Activated B cell treated with CpG ODN at 0.5 μM for 24 hours (primary cell): ENCODE measurements around the gene UBXN7. TPM values are rescaled to one million over a fixed set of nuclear protein-coding genes. Genes with fewer than 3 reads are reported as not detected.

ENCODE experiments used
- ATAC-seq: fragments of 200-7000 bp; cut with Tn5 transposase; one replicate; pipeline ENCODE4 v1.10.0; 2021; ENCODE audit warnings: low read depth, mild to moderate bottlenecking, moderate library complexity
- CTCF ChIA-PET: fragments of 350-600 bp; sonication (Branson Sonifier 250); formaldehyde crosslinking; loops from one replicate; lab custom pipeline; 2021; ENCODE audit warnings: antibody characterized with exemption; lab: Charles Lee
- POLR2A ChIA-PET: fragments of 350-600 bp; sonication (Branson Sonifier 250); formaldehyde crosslinking; loops from one replicate; lab custom pipeline; 2021; ENCODE audit warnings: antibody characterized with exemption; lab: Charles Lee
- DNase-seq: peaks from one replicate; pipeline ENCODE4 v3.0.0; 2022
- H3K27ac Mint-ChIP-seq: one replicate; pipeline ENCODE4 v1.8.0; 2020; ENCODE audit warnings: mixed read lengths
- H3K27me3 Mint-ChIP-seq: one replicate; pipeline ENCODE4 v1.8.0; 2021; ENCODE audit warnings: mixed read lengths
- H3K36me3 Mint-ChIP-seq: one replicate; pipeline ENCODE4 v1.8.0; 2021; ENCODE audit warnings: low read depth, mixed read lengths
- H3K4me1 Mint-ChIP-seq: one replicate; pipeline ENCODE4 v1.8.0; 2021; ENCODE audit warnings: mixed read lengths
- H3K4me3 Mint-ChIP-seq: one replicate; pipeline ENCODE4 v1.8.0; 2020; ENCODE audit warnings: mild to moderate bottlenecking, mixed read lengths
- H3K9me3 Mint-ChIP-seq: one replicate; pipeline ENCODE4 v1.8.0; 2020; ENCODE audit warnings: mixed read lengths
- CTCF ChIP-seq: fragments of 200-600 bp; IDR thresholded peaks from one replicate; pipeline ENCODE4 v1.8.0; 2022; ENCODE audit warnings: antibody characterized with exemption, mild to moderate bottlenecking
- intact Hi-C: fragments of 100-400 bp; cut with micrococcal nuclease; formaldehyde crosslinking; loops from one replicate; pipeline ENCODE4 v1.15.1; 2024
- total RNA-seq: library from RNA; stranded (reverse); gene quantifications from 2 replicates; pipeline ENCODE4 v1.2.3, GENCODE V29; 2022

Gene UBXN7
- total RNA-seq, 1 donor from 2014 or later: 66.5 TPM

GRCh38 chr3:196357905-196358304, 74.3 kb downstream of the UBXN7 start:
- Mint-ChIP-seq H3K4me1 (no peaks in the 10 kb centered on the region), H3K27ac (no peak overlapping the region), H3K36me3 (peaks cover 89% of the 10 kb centered on the region), H3K4me3 (no peak overlapping the region), H3K9me3 (no peaks in the 10 kb centered on the region), H3K27me3 (no peaks in the 10 kb centered on the region)
- intact Hi-C loops: no loop called here
- ATAC-seq (no peak), DNase-seq (no peak)
- POLR2A ChIA-PET: no interaction called here
- TF ChIP-seq CTCF: no peak
- CTCF ChIA-PET: no interaction called here

DNA sequence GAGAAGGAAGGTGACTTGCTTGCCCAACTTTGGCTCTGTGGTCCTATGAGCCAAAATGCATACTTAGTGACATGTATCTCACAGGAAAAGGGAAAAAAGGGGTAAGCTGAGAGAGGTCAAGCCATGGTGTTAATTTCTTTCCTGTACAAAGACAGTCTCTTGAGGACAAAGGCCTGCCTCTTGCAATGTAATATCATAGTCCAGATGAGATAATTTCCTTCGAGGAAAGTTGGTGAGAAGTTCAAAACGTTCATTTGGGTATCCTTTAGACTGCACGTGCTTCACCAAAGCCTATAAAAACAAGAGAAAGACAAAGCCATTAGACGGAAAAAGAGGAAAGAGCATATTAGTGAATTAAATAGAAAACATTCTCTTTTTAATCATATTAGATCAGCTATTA, 75.7 kb downstream of the UBXN7 start:
- Mint-ChIP-seq H3K9me3 (no peaks in the 10 kb centered on the region), H3K27me3 (no peaks in the 10 kb centered on the region), H3K4me1 (no peaks in the 10 kb centered on the region), H3K27ac (no peak overlapping the region), H3K4me3 (no peak overlapping the region), H3K36me3 (peaks cover 81% of the 10 kb centered on the region)
- TF ChIP-seq CTCF: no peak
- ChIA-PET POLR2A (no interaction called here), CTCF (no interaction called here)
- no peak for ATAC-seq
- intact Hi-C loops: no loop called here
- DNase-seq: no peak

DNA sequence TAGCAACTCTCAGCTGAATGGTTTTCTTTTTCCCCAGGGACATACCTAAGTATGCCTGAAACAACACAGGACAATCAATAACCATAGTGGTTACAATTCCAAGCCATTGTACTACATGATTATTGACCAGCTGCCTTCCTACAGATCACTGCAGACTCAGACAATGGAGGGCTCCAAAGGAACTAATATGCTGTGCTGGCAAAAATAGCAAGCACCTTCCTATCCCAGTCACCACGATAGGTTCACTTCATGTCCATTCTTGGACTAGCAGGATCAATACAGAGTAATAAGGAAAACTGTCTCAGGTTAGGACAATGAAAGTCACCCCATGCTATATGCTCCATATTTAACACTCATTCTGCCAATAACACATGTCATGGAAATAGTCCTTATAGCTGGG, 76.6 kb downstream of the UBXN7 start:
- ATAC-seq: no peak
- no peak for TF ChIP-seq CTCF
- Mint-ChIP-seq H3K9me3 (no peaks in the 10 kb centered on the region), H3K4me3 (no peak overlapping the region), H3K27ac (no peak overlapping the region), H3K27me3 (no peaks in the 10 kb centered on the region), H3K36me3 (peaks cover 72% of the 10 kb centered on the region), H3K4me1 (no peaks in the 10 kb centered on the region)
- ChIA-PET CTCF (no interaction called here), POLR2A (no interaction called here)
- no peak for DNase-seq
- intact Hi-C loops: no loop called here

DNA sequence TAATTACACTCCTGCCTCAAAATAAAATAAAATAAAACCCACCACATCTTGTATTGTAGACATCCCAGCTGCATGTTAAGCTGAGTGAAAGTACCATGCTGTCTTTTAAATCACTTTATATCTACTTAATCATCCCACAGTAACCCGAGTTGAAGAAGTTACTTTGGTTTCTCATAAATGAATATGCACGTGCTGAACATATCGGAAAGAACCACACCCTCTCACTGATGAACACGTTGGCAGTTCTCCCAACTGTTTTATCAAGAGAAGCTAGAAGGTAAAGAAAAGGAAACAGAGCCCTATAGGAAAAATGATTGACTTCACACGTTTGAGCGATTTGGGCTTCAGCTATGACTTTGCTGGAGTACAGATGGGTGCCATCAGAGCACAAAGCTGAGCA, 78.1 kb downstream of the UBXN7 start:
- ATAC-seq: no peak
- TF ChIP-seq CTCF: no peak
- DNase-seq: no peak
- no peaks in the 10 kb centered on the region for H3K9me3 Mint-ChIP-seq
- H3K27me3 Mint-ChIP-seq: no peaks in the 10 kb centered on the region
- no peak overlapping the region for H3K4me3 Mint-ChIP-seq
- no peak overlapping the region for H3K27ac Mint-ChIP-seq
- ChIA-PET CTCF (interaction anchor here (1.3 kb wide), 1 partner anchor 101 kb away, joined by 4 read pairs; no protein-coding TSS in a partner anchor), POLR2A (no interaction called here)
- H3K4me1 Mint-ChIP-seq: no peaks in the 10 kb centered on the region
- intact Hi-C loops: no loop called here
- peaks cover 63% of the 10 kb centered on the region for H3K36me3 Mint-ChIP-seq

DNA sequence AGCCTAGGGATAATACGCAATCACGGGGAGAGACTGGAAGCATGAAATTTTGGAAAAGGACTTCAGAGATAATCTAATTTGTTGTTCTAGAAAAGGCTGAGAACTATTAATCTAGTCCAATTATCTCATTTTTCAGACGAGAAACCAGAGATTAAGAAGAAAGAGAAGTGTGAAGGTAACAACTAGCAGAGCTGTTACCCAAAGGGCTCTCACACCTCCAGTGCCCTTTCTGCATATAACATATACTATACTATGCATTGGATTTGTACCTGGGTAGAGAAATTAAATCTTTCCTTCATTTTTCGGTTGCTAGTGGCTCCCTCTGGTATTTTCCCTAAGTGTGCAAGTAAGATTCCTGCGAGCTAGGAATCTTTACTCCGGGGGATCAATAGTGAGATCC, 80.7 kb downstream of the UBXN7 start:
- POLR2A ChIA-PET: no interaction called here
- Mint-ChIP-seq H3K4me1 (no peaks in the 10 kb centered on the region), H3K27me3 (no peaks in the 10 kb centered on the region), H3K36me3 (peaks cover 54% of the 10 kb centered on the region), H3K4me3 (no peak overlapping the region), H3K9me3 (no peaks in the 10 kb centered on the region), H3K27ac (no peak overlapping the region)
- DNase-seq: no peak
- CTCF ChIA-PET: no interaction called here
- TF ChIP-seq CTCF: no peak
- intact Hi-C loops: no loop called here
- ATAC-seq: no peak
